ENCODE data around the gene CCNDBP1.
"Not testable (repeated sequence)": the region's sequence is repeated elsewhere in the genome, so short reads cannot be mapped to it uniquely, and the experiment has no call there.

Gene CCNDBP1

DNA sequence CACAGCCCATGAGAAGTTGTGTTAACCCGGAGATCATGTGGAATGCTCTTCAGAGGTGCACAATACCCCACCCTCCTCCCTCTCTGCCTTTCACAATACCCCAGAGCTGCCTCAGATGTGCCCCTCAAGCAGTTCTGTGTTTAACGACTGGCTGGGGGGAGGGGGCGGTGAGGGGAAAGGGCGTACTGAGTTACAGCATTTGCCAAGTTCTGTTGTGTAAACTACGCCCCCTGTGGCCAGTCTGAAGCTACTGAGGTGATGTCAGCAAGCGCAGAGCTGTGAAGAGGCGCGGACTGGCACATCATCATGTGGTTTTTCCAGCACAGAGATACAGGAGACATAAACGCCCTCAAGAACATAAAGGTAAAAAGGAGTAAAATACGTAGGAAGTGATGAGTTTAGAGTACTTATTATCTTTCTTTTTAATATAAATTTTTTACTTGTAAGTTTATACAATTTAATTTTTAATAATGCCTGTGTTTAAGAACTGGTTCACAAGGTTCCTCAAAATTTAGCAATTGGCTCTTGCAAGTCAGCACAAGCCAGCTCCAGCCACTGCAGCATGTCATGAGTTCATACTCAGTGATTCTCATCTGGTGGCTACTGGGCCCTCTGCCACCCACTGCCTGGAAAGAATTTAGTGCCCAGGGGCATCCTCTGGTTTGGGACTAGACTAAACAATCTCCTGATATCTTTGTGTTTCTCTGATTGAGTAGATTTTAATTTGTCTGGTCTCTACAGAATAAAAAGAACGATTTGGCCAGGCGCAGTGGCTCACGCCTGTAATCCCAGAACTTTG lies 33.9 kb downstream of the CCNDBP1 start:
- H3K9ac ChIP-seq (ENCODE audit: insufficient read length): no peak overlapping the region
- H3K9me3 ChIP-seq (ENCODE audit: low read depth, low read length): no peaks in the 10 kb centered on the region
- H3K27ac ChIP-seq: no peak overlapping the region
- H3K36me3 ChIP-seq (ENCODE audit: insufficient read depth, low read length): no peaks in the 10 kb centered on the region
- no peak overlapping the region for H3K4me3 ChIP-seq
- DNase-seq (ENCODE audit: low read depth, low spot score): no peak
- TF ChIP-seq FOXP2 (optimal IDR thresholded peaks at IDR 0.05; ENCODE audit: control extremely low read depth, extremely low read length, insufficient read depth) (no peak), POLR2AphosphoS5 (IDR thresholded peaks at IDR 0.05; ENCODE audit: borderline replicate concordance, low read depth, low read length) (no peak), EZH2 (IDR thresholded peaks at IDR 0.05) (no peak)

DNA sequence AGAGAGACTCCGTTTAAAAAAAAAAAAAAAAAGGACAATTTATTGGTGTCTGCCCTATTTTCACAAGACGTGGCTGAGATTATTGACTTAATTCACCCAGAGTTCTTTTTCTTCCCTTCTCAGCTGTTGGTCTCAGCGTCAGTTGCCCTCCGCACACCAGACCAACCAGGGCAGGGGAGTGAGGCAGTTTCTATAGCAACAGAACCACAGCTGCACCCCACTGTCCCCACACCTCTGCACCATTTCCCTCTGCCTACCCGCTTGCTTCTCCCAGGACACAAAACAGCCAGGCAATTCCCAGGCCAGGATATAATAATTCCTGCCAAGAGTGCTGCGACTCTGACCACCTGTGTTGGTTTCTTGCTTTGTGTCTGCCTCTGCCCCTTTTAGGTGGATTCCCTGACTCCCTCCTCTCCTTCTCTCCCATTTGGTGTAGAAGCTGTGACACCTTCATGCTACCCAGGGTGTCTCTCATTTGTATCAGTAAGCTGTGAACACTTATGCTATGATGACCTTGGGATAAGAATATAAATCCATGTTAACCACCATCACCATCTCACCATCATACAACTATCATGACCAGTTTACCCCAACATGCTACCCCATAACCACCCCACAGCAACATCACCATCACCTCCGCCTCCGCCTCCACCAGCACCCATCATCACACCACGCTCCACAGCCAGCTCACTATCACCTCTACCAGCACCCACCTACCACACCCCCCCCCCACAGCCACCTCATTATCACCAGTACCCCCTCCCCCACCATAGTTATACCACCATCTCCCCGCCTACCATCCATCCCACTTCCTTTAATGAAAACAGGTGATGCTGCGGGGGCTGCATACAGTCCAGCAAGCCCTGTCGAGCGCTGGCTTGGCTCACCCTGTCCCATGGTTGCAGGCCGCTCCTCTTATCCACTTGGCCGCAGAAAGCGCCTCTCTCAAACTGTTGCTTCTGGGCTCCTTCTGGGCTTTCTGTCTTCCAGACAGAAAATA lies 35.0 kb downstream of the CCNDBP1 start:
- Histone ChIP-seq H3K9me3 (ENCODE audit: low read depth, low read length) (no peaks in the 10 kb centered on the region), H3K36me3 (ENCODE audit: insufficient read depth, low read length) (no peaks in the 10 kb centered on the region), H3K9ac (ENCODE audit: insufficient read length) (no peak overlapping the region), H3K27ac (no peak overlapping the region), H3K4me3 (no peak overlapping the region)
- TF ChIP-seq FOXP2 (optimal IDR thresholded peaks at IDR 0.05; ENCODE audit: control extremely low read depth, extremely low read length, insufficient read depth) (no peak), EZH2 (IDR thresholded peaks at IDR 0.05) (no peak), POLR2AphosphoS5 (IDR thresholded peaks at IDR 0.05; ENCODE audit: borderline replicate concordance, low read depth, low read length) (no peak)
- no peak for DNase-seq (ENCODE audit: low read depth, low spot score)

DNA sequence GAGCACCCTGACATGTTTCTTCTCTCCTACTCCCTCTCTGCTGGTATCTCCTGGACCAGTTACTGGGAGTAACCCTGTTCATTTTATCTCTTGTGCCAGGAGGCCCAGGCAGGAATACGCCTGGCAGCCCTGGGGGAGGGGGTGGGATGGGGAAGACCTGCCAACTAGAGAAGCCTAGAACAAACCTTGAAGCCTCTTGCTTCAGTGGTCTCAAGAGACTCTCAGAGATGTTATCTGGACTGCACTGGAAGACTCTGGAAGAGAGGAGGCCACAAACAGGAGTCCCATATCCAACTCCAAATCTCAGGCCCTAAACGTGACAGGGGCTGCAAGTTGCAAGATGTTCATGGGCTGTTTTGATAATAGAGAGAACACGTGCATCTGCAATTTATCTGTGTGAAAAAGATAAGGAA lies 35.8 kb downstream of the CCNDBP1 start, which contains the start of gene EPB42:
Gene EPB42 (minus strand): TSS at position 28 of the 413 bp plus-strand sequence. CDS start 193 bp downstream, outside the sequence.
- Histone ChIP-seq H3K9ac (ENCODE audit: insufficient read length) (no peak within 1 kb of the TSS), H3K27ac (no peak within 1 kb of the TSS), H3K9me3 (ENCODE audit: low read depth, low read length) (no peaks in the 10 kb centered on the region), H3K36me3 (ENCODE audit: insufficient read depth, low read length) (no peaks in the 10 kb centered on the region), H3K4me3 (no peak within 1 kb of the TSS)
- DNase-seq (ENCODE audit: low read depth, low spot score): no peak
- TF ChIP-seq EZH2 (IDR thresholded peaks at IDR 0.05): no peak
- TF ChIP-seq POLR2AphosphoS5 (IDR thresholded peaks at IDR 0.05; ENCODE audit: borderline replicate concordance, low read depth, low read length): no peak
- no peak for TF ChIP-seq FOXP2 (optimal IDR thresholded peaks at IDR 0.05; ENCODE audit: control extremely low read depth, extremely low read length, insufficient read depth)

DNA sequence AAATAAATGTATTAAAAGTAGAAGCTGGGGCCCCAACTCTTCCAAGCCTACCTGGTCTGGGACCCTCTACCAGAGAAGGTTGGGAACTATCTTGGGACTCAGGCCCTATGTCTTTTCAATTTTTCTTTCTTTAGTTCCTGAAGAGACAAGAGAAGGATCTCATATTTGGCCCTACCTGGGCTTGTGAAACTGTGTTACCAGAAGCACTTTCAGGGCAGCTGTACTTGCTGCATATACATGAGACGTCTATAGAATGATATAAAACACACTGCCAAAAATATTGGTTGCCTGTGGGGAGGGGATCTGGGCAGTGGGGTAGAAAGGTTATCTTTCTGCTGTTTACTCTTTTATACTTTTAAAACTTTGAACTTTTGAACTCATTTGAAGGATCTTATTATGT lies 36.2 kb downstream of the CCNDBP1 start:
- no peak for DNase-seq (ENCODE audit: low read depth, low spot score)
- no peaks in the 10 kb centered on the region for H3K36me3 ChIP-seq (ENCODE audit: insufficient read depth, low read length)
- no peaks in the 10 kb centered on the region for H3K9me3 ChIP-seq (ENCODE audit: low read depth, low read length)
- no peak overlapping the region for H3K27ac ChIP-seq
- no peak overlapping the region for H3K9ac ChIP-seq (ENCODE audit: insufficient read length)
- H3K4me3 ChIP-seq: no peak overlapping the region
- TF ChIP-seq EZH2 (IDR thresholded peaks at IDR 0.05) (no peak), FOXP2 (optimal IDR thresholded peaks at IDR 0.05; ENCODE audit: control extremely low read depth, extremely low read length, insufficient read depth) (no peak), POLR2AphosphoS5 (IDR thresholded peaks at IDR 0.05; ENCODE audit: borderline replicate concordance, low read depth, low read length) (no peak)

DNA sequence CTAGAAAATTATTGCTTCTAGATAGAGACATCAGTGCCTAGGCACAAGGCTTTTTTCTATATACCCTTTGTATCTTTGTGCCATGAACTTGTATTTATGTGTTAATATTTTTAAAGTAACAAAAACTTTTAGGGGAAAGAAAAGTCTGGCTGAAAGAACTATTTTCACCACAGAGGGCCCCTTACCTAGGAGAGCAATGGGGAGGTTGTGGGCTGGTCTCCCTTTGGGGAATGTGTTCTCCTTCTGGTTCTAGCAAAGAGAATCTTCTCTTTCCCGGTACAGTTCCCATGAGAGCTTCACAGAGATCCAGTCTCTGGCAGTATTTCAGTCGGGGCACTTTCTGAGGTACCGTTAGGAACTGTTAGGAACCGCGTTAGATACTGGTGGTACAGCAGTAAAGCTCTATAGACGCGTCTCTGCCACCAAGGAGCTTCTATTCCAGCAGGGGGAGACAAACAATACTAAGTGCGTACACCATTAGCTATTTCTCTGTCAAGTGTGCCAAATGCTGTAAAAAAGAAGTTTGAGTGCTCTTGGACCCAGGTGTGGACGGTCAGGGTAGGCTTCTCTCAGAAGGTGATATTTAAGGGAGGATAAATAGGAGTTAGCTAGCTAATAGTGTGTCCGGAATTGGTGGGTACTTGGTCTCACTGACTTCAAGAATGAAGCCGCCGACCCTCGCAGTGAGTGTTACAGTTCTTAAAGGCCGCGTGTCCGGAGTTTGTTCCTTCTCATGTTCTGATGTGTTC lies 40.2 kb downstream of the CCNDBP1 start:
- no peak overlapping the region for H3K27ac ChIP-seq
- TF ChIP-seq EZH2 (IDR thresholded peaks at IDR 0.05): no peak
- TF ChIP-seq POLR2AphosphoS5 (IDR thresholded peaks at IDR 0.05; ENCODE audit: borderline replicate concordance, low read depth, low read length): no peak
- no peak for TF ChIP-seq FOXP2 (optimal IDR thresholded peaks at IDR 0.05; ENCODE audit: control extremely low read depth, extremely low read length, insufficient read depth)
- H3K4me3 ChIP-seq: no peak overlapping the region
- DNase-seq (ENCODE audit: low read depth, low spot score): peak; percentile 18
- no peaks in the 10 kb centered on the region for H3K9me3 ChIP-seq (ENCODE audit: low read depth, low read length)
- no peak overlapping the region for H3K9ac ChIP-seq (ENCODE audit: insufficient read length)
- H3K36me3 ChIP-seq (ENCODE audit: insufficient read depth, low read length): no peaks in the 10 kb centered on the region

DNA sequence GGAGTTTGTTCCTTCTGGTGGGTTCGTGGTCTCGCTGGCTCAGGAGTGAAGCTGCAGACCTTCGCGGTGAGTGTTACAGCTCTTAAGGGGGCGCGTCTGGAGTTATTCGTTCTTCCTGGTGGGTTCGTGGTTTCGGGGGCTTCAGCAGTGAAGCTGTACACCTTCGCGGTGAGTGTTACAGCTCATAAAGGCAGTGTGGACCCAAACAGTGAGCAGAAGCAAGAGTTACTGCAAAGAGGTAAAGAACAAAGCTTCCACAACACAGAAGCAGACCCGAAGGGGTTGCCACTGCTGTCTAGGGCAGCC lies 40.7 kb downstream of the CCNDBP1 start:
- H3K4me3 ChIP-seq; DNase-seq (ENCODE audit: low read depth, low spot score); H3K9ac ChIP-seq (ENCODE audit: insufficient read length); H3K27ac ChIP-seq; H3K36me3 ChIP-seq (ENCODE audit: insufficient read depth, low read length); H3K9me3 ChIP-seq (ENCODE audit: low read depth, low read length): not testable (repeated sequence)

DNA sequence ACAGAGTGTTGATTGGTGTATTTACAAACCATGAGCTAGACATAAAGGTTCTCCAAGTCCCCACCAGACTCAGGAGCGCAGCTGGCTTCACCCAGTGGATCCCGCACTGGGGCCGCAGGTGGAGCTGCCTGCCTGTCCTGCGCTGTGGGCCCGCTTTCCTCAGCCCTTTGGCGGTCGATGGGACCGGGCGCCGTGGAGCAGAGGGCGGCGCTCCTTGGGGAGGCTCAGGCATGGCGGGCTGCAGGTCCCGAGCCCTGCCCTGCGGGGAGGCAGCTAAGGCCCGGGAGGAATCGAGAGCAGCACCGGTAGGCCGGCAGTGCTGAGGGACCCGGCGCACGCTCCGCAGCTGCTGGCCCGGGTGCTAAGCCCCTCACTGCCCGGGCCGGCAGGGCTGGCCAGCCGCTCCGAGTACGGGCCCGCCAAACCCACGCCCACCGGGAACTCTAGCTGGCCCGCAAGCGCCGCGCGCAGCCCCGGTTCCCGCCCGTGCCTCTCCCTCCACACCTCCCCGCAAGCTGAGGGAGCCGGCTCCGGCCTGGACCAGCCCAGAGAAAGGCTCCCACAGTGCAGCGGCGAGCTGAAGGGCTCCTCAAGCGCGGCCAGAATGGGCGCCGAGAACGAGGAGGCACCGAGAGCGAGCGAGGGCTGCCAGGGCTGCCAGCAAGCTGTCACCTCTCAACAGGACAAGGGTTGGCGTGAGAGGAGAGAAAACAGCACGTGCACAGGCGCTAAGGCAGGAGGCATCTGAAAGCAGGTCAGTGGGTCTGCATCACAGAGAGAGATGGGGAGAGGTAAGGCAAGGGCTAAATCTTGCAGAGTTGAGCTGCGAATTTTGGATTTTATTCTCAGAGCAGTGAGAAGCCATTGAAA lies 41.5 kb downstream of the CCNDBP1 start:
- Histone ChIP-seq H3K9me3 (ENCODE audit: low read depth, low read length) (no peaks in the 10 kb centered on the region), H3K9ac (ENCODE audit: insufficient read length) (no peak overlapping the region), H3K4me3 (no peak overlapping the region), H3K36me3 (ENCODE audit: insufficient read depth, low read length) (no peaks in the 10 kb centered on the region), H3K27ac (no peak overlapping the region)
- DNase-seq (ENCODE audit: low read depth, low spot score): no peak
- TF ChIP-seq POLR2AphosphoS5 (IDR thresholded peaks at IDR 0.05; ENCODE audit: borderline replicate concordance, low read depth, low read length) (no peak), FOXP2 (optimal IDR thresholded peaks at IDR 0.05; ENCODE audit: control extremely low read depth, extremely low read length, insufficient read depth) (no peak), EZH2 (IDR thresholded peaks at IDR 0.05) (no peak)
